GM06990 (cell line): ENCODE measurements around the gene DUSP16.
A peak's percentile ranks its signal among the peaks of the same experiment; 100 is the strongest.
"Not testable (repeated sequence)": the region's sequence is repeated elsewhere in the genome, so short reads cannot be mapped to it uniquely, and the experiment has no call there.

ENCODE experiments used
- DNase-seq: peaks from one replicate; pipeline ENCODE4 v3.0.0-alpha.2; 2011; ENCODE audit not compliant: insufficient read length; ENCODE audit errors: extremely low read depth
- H3K27me3 ChIP-seq: replicated peaks from 2 replicates; pipeline ENCODE4 v1.6.0; 2011; ENCODE audit warnings: low read length; ENCODE audit not compliant: control insufficient read depth, insufficient read depth
- H3K36me3 ChIP-seq: 2 replicates; pipeline ENCODE4 v1.5.1; 2011; ENCODE audit warnings: low read length; ENCODE audit not compliant: control insufficient read depth, insufficient read depth
- H3K4me3 ChIP-seq: replicated peaks from 2 replicates; pipeline ENCODE4 v1.5.1; 2011; ENCODE audit warnings: low read depth, mild to moderate bottlenecking, control low read depth, low read length
- TF ChIP-seq, protein P1 (sequence below): IDR thresholded peaks from 2 replicates; pipeline ENCODE4 v1.5.1; 2011; ENCODE audit warnings: low read length, control low read depth, mild to moderate bottlenecking, inconsistent platforms; ENCODE audit not compliant: insufficient read depth, poor library complexity, severe bottlenecking

The DUSP16 gene

DNA sequence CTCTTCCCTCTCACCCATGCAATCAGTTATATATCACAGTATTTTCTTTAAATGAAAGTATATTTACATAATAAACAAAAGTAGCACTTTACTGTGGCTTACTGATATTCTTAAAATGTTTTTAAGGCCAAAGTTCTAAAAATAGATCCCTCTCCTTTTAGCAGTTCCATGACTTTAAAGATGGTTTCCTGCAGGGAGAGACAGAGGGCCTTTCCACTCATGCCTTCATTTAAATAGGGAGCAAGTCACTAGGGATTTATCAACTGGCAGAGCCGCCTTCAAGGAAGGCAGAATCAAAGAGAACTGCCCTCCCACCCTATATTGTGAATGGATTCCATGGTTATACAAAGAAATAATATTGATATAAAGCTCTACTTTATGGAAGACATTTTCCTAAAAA is 55.5 kb downstream of the DUSP16 start:
- DNase-seq: no peak
- TF ChIP-seq, protein P1, sequence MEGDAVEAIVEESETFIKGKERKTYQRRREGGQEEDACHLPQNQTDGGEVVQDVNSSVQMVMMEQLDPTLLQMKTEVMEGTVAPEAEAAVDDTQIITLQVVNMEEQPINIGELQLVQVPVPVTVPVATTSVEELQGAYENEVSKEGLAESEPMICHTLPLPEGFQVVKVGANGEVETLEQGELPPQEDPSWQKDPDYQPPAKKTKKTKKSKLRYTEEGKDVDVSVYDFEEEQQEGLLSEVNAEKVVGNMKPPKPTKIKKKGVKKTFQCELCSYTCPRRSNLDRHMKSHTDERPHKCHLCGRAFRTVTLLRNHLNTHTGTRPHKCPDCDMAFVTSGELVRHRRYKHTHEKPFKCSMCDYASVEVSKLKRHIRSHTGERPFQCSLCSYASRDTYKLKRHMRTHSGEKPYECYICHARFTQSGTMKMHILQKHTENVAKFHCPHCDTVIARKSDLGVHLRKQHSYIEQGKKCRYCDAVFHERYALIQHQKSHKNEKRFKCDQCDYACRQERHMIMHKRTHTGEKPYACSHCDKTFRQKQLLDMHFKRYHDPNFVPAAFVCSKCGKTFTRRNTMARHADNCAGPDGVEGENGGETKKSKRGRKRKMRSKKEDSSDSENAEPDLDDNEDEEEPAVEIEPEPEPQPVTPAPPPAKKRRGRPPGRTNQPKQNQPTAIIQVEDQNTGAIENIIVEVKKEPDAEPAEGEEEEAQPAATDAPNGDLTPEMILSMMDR: no peak
- H3K4me3 ChIP-seq: no peak overlapping the region
- no peaks in the 10 kb centered on the region; the same call in 1 of the 2 replicates for H3K36me3 ChIP-seq
- no peaks in the 10 kb centered on the region for H3K27me3 ChIP-seq

DNA sequence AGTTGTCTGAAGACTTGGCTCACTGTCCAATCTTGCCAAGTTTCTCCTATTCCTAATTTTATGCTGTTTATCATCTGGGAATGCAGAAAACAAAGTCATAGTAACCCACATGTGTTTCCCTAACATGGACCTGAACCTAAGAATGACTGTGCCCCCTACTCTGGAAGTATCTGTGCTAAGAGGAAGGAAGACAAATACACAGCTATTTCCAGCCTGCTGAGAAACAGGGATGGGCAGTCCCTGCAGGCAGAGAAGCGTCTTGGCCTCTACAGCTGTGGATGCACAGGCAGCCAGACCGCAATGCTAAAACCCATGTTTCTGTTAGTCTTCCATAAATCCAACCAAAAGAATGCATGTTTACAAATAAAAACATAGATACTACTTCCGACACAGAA is 56.2 kb downstream of the DUSP16 start:
- no peaks in the 10 kb centered on the region for H3K36me3 ChIP-seq
- no peaks in the 10 kb centered on the region for H3K27me3 ChIP-seq
- no peak for DNase-seq
- H3K4me3 ChIP-seq: peak overlapping the region; percentile 40; the same call in 1 of the 2 replicates
- TF ChIP-seq, protein P1: no peak

DNA sequence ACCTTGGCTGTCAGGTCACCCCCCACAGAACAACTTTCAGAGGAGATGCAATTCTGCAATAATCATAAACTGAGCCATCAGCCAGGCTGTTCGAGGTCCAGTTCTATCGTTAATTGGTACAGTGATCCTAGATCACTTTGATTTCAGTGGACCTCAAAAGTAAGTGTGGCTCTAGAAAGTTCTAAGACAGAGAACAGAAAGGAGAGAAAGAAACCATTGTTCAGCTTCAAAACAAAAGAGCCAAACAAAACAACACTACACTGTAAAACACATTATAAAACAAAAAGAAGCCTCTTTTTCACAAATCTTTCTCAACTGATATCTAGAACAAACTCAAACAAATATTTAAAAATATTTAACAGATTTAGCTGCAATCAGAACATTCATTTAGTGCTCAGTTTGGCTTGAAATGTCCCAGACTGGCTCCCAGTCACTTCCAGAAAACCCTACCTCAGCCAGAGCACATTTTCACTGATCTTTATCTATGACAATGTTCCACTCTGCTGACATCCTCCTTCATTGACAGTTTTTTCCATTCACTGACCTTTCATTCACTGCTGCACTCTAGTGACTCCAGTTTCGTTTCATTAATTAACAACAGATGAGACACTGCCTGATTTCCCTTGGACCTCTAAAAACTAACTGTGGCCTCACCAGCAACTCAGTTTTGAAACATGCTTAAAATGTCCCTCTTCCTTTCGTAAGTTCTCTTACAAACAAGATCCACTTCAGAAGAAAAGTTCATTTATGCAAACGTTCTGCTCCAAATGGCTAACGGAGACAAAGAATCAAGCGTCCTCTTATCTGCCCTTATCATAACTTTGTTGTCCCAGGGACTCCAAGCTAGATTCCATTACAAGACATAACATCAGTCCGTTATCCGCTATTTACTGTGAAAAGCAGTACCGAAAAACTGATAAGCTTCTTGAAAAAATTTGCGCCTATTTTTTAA is 56.8 kb downstream of the DUSP16 start:
- TF ChIP-seq, protein P1: no peak
- Histone ChIP-seq H3K36me3 (no peaks in the 10 kb centered on the region; the same call in 1 of the 2 replicates), H3K4me3 (peak overlapping the region; percentile 40), H3K27me3 (no peaks in the 10 kb centered on the region)
- DNase-seq: peak; percentile 68

DNA sequence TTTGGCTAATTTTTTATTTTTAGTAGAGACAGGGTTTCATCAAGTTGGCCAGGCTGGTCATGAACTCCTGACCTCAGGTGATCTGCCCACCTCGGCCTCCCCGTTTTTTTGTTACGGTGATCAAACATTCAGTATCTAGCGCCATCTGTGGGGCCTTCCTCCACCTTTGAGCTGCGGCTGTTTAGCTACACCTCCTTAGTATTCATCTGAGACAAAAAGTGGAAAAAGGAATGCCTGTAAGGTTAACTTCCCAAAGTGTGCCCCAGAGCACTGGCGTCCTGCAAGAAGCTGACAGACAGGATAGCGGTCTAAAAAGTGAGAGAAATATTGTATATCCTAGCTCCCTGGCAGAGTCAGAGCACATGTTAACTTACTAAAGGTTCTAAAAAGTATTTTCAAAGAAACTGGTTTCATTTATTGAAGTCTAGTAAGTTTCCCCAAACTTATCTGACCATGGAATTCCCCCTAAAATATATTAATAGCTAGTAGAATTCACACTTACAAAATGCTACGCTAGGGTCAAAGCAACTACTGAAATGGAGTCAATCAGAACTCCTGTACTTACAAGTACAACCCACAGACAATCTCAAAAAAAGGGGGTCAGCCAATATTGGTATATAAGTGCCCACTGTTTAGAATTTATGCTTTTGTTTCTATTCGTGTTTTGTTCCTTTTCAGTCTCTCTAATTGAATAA is 59.1 kb downstream of the DUSP16 start:
- Histone ChIP-seq H3K36me3 (no peaks in the 10 kb centered on the region; the same call in 1 of the 2 replicates), H3K27me3 (no peaks in the 10 kb centered on the region), H3K4me3 (no peak overlapping the region)
- TF ChIP-seq, protein P1: peak; percentile 22
- DNase-seq: peak; percentile 22

DNA sequence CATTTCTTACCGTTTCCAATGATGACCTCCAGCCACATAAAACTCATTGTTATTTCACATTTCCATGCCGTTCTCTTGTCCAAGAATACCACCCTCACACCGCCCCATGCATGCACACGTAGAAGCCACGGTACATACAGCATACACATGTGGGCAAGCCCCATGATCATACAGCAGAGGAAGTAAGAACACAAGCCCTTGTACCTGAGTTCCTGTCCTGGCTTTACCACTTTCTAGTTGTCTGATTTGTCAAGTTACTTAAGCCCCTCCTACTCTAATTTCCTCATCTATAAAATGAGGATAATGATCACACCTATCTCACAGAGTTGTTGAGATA is 59.9 kb downstream of the DUSP16 start:
- H3K36me3 ChIP-seq: no peaks in the 10 kb centered on the region; the same call in 1 of the 2 replicates
- H3K27me3 ChIP-seq: no peaks in the 10 kb centered on the region
- no peak for DNase-seq
- no peak overlapping the region for H3K4me3 ChIP-seq
- TF ChIP-seq, protein P1: no peak

DNA sequence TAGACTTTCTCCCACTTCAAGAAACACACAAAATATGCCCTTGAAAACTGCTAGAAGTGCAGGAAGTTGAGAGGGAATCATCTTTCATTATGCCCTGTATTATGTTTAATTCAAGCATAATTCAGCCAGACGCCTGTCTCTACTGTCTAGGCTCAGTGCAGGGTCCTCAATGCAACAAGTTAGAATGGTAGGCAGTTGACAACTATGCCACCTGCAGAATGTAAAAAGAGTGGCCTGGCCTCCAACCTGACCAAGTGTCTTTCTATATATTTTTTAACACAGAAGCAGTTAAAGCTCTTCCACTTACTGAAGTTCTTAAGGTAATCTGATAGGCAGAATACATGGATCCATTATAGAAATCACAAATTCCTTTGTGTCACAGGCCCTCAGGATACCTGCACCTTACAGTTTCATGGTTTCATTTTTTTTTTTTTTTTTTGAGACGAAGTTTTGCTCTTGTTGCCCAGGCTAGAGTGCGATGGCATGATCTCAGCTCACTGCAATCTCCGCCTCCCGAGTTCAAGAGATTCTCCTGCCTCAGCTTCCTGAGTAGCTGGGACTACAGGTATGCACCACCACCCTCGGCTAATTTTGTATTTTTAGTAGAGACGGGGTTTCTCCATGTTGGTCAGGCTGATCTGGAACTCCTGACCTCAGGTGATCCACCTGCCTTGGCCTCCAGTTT is 60.4 kb downstream of the DUSP16 start:
- H3K27me3 ChIP-seq, H3K36me3 ChIP-seq, H3K4me3 ChIP-seq, DNase-seq: not testable (repeated sequence)
